Astrocyte (in vitro differentiated cells and primary cell): ENCODE measurements around the gene RTL1. TPM values are rescaled to one million over a fixed set of nuclear protein-coding genes. Genes with fewer than 3 reads are reported as not detected.

Experiments used
- DNase-seq: peaks from one replicate; pipeline ENCODE4 v3.0.0-alpha.2; 2010; ENCODE audit warnings: low read depth
- FAIRE-seq: peaks from 2 replicates; lab custom pipeline; 2011; peaks lifted over from hg19 to GRCh38; lab: Jason Lieb, UNC
- H2AFZ ChIP-seq: 2 replicates; pipeline ENCODE4 v1.6.0; 2012; ENCODE audit warnings: low read depth, low read length, inconsistent platforms
- H3K27ac ChIP-seq: 2 replicates; pipeline ENCODE4 v1.5.1; 2011; ENCODE audit warnings: low read depth, low read length, inconsistent platforms
- H3K27me3 ChIP-seq: 2 replicates; pipeline ENCODE4 v1.6.0; 2011; ENCODE audit warnings: low read length, inconsistent platforms; ENCODE audit not compliant: insufficient read depth
- H3K36me3 ChIP-seq: 2 replicates; pipeline ENCODE4 v1.5.1; 2011; ENCODE audit warnings: low read length, inconsistent platforms; ENCODE audit not compliant: insufficient read depth
- H3K4me1 ChIP-seq: 2 replicates; pipeline ENCODE4 v1.5.1; 2011; ENCODE audit warnings: low read length, inconsistent platforms; ENCODE audit not compliant: insufficient read depth
- H3K4me2 ChIP-seq: 2 replicates; pipeline ENCODE4 v1.6.0; 2012; ENCODE audit warnings: low read length, inconsistent platforms
- H3K4me3 ChIP-seq: 2 replicates; pipeline ENCODE4 v1.5.1; 2011; ENCODE audit warnings: low read depth, mild to moderate bottlenecking, low read length, inconsistent platforms; ENCODE audit not compliant: insufficient read depth
- H3K79me2 ChIP-seq: 2 replicates; pipeline ENCODE4 v1.6.0; 2012; ENCODE audit warnings: mild to moderate bottlenecking, low read length, inconsistent platforms; ENCODE audit not compliant: insufficient read depth
- H3K9ac ChIP-seq: 2 replicates; pipeline ENCODE4 v1.6.0; 2012; ENCODE audit warnings: mild to moderate bottlenecking, low read length, inconsistent platforms
- H3K9me3 ChIP-seq: 2 replicates; pipeline ENCODE4 v1.5.1; 2012; ENCODE audit warnings: low read depth, mild to moderate bottlenecking, low read length, inconsistent platforms; ENCODE audit not compliant: insufficient read depth
- H4K20me1 ChIP-seq: 2 replicates; pipeline ENCODE4 v1.6.0; 2012; ENCODE audit warnings: low read length, inconsistent platforms; ENCODE audit not compliant: insufficient read depth
- H3K27ac Mint-ChIP-seq: one replicate; pipeline ENCODE4 v1.8.0; 2021; ENCODE audit warnings: mild to moderate bottlenecking, mixed read lengths; ENCODE audit not compliant: unreplicated experiment
- H3K27me3 Mint-ChIP-seq: one replicate; pipeline ENCODE4 v1.8.0; 2021; ENCODE audit warnings: low read depth, mixed read lengths; ENCODE audit not compliant: unreplicated experiment
- H3K36me3 Mint-ChIP-seq: one replicate; pipeline ENCODE4 v1.8.0; 2021; ENCODE audit warnings: low read depth, mixed read lengths; ENCODE audit not compliant: unreplicated experiment
- H3K4me1 Mint-ChIP-seq: one replicate; pipeline ENCODE4 v1.8.0; 2021; ENCODE audit warnings: low read depth, mixed read lengths; ENCODE audit not compliant: unreplicated experiment
- H3K4me3 Mint-ChIP-seq: one replicate; pipeline ENCODE4 v1.8.0; 2021; ENCODE audit warnings: mild to moderate bottlenecking, moderate library complexity, mixed read lengths; ENCODE audit not compliant: unreplicated experiment
- H3K9me3 Mint-ChIP-seq: one replicate; pipeline ENCODE4 v1.8.0; 2021; ENCODE audit warnings: mild to moderate bottlenecking, mixed read lengths; ENCODE audit not compliant: unreplicated experiment
- EZH2 ChIP-seq: IDR thresholded peaks from 2 replicates; pipeline ENCODE4 v1.6.1; 2012; ENCODE audit warnings: mild to moderate bottlenecking, low read length, inconsistent platforms; ENCODE audit not compliant: insufficient read depth
- total RNA-seq: library from RNA; stranded (reverse); gene quantifications from 2 replicates; pipeline ENCODE4 v1.2.1, GENCODE V29; 2021
- TF ChIP-seq, protein P1 (sequence below): IDR thresholded peaks from 2 replicates; pipeline ENCODE4 v1.5.1; 2011; ENCODE audit warnings: low read depth, mild to moderate bottlenecking, inconsistent platforms, low read length, moderate library complexity; ENCODE audit not compliant: insufficient read depth

RTL1 gene
- total RNA-seq, 1 donor from 2014 or later = 0.18 TPM

DNA sequence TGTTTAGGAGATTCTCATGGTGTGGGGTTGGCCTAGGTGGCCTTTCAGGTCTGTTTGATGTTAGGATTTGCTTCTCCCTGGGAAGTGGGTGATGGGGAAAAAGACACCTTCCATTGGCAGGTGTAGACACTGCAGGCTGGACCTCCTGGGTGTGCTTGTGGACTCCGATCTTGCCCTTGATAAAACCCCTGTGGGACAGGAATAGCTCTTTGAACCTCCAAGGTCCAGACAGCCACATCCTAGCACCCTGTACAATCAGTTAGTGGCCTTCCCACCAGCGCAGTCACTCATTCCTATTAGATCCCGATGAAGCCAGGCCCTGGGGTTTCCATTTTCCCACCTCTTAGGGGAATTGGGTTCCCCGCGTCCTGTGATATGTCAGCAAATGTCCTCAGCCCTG is 49.1 kb downstream of the RTL1 start:
- H3K36me3 ChIP-seq = peaks cover 17% of the 10 kb centered on the region
- no peak overlapping the region for H3K27ac ChIP-seq
- no peak for TF ChIP-seq EZH2
- TF ChIP-seq, protein P1, sequence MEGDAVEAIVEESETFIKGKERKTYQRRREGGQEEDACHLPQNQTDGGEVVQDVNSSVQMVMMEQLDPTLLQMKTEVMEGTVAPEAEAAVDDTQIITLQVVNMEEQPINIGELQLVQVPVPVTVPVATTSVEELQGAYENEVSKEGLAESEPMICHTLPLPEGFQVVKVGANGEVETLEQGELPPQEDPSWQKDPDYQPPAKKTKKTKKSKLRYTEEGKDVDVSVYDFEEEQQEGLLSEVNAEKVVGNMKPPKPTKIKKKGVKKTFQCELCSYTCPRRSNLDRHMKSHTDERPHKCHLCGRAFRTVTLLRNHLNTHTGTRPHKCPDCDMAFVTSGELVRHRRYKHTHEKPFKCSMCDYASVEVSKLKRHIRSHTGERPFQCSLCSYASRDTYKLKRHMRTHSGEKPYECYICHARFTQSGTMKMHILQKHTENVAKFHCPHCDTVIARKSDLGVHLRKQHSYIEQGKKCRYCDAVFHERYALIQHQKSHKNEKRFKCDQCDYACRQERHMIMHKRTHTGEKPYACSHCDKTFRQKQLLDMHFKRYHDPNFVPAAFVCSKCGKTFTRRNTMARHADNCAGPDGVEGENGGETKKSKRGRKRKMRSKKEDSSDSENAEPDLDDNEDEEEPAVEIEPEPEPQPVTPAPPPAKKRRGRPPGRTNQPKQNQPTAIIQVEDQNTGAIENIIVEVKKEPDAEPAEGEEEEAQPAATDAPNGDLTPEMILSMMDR = no peak
- H3K36me3 Mint-ChIP-seq = peaks cover 5% of the 10 kb centered on the region
- FAIRE-seq = no peak
- H3K4me1 Mint-ChIP-seq = no peaks in the 10 kb centered on the region
- peaks cover 97% of the 10 kb centered on the region for H3K79me2 ChIP-seq
- no peaks in the 10 kb centered on the region for H3K4me1 ChIP-seq
- no peaks in the 10 kb centered on the region for H3K9me3 ChIP-seq
- H3K9me3 Mint-ChIP-seq = peaks cover 4% of the 10 kb centered on the region
- H3K4me3 Mint-ChIP-seq = no peak overlapping the region
- H4K20me1 ChIP-seq = peaks cover 98% of the 10 kb centered on the region
- peaks cover 30% of the 10 kb centered on the region for H3K27me3 Mint-ChIP-seq
- H3K4me3 ChIP-seq = no peak overlapping the region
- H3K9ac ChIP-seq = no peak overlapping the region
- no peaks in the 10 kb centered on the region for H3K27me3 ChIP-seq
- no peak overlapping the region for H2AFZ ChIP-seq
- no peak overlapping the region for H3K27ac Mint-ChIP-seq
- no peak for DNase-seq
- no peak overlapping the region for H3K4me2 ChIP-seq

DNA sequence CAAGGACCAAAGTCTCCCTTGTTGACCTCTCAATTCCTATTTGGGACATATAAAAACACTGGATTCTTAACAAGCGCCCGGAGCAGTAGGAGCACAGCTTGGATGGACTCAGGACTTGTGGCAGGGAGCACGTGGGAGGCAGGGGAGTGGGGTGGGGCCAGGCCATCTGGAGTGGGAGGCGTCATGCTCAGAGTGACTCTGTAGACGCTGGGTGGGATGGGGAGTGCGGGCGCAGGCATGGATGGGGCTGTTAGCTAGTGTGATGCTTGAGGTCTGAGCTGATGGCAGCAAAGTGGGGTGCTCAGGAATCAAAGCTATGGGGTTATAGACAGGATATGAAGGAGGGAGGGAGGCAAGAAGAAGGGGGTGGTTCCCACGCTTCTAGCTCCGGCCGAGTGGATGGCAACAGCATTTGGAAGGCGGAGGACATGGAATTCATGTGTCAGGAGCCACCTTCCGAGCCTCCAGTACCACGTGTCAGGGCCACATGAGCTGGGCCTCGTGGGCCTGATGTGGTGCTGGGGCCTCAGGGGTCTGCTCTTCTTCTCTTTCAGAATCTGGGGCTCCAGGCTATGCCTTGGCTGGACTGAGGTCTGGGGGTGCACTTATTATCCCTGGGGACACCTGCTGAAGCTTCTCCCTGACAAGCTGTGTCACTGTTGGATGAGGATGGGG is 51.4 kb downstream of the RTL1 start:
- Histone ChIP-seq H3K27me3 (no peaks in the 10 kb centered on the region), H3K36me3 (peaks cover 26% of the 10 kb centered on the region), H2AFZ (no peak overlapping the region), H3K4me1 (no peaks in the 10 kb centered on the region), H3K4me3 (no peak overlapping the region), H3K9ac (no peak overlapping the region), H4K20me1 (peaks cover 98% of the 10 kb centered on the region), H3K27ac (no peak overlapping the region), H3K4me2 (no peak overlapping the region), H3K9me3 (no peaks in the 10 kb centered on the region), H3K79me2 (peaks cover 94% of the 10 kb centered on the region)
- Mint-ChIP-seq H3K36me3 (peaks cover 5% of the 10 kb centered on the region), H3K4me1 (no peaks in the 10 kb centered on the region), H3K27me3 (peaks cover 22% of the 10 kb centered on the region), H3K27ac (no peak overlapping the region), H3K4me3 (no peak overlapping the region), H3K9me3 (peaks cover 4% of the 10 kb centered on the region)
- no peak for DNase-seq
- no peak for FAIRE-seq
- TF ChIP-seq, protein P1 = no peak
- TF ChIP-seq EZH2 = no peak

DNA sequence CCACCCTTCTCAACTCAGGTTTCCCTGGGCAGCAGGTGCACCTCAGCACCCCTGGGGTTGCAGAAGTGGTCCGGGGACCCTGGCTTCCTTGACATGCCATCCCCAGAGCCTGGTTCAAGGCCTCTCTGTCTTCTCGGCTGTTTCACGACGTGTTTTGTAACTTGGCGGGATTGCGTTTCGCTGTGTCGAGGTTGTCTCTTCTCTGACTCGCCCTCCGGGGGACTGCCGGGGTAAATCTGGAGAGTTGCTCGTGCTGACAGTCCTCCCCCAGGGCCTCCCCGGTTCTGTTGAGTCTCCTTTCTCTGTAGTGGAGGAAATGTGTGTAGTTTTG is 52.0 kb downstream of the RTL1 start:
- Histone ChIP-seq H3K4me2 (no peak overlapping the region), H3K79me2 (peaks cover 94% of the 10 kb centered on the region), H2AFZ (no peak overlapping the region), H3K27me3 (no peaks in the 10 kb centered on the region), H3K9ac (no peak overlapping the region), H3K9me3 (no peaks in the 10 kb centered on the region), H3K36me3 (peaks cover 26% of the 10 kb centered on the region), H3K27ac (no peak overlapping the region), H4K20me1 (peaks cover 98% of the 10 kb centered on the region), H3K4me3 (no peak overlapping the region), H3K4me1 (no peaks in the 10 kb centered on the region)
- H3K4me3 Mint-ChIP-seq = no peak overlapping the region
- DNase-seq (no peak), FAIRE-seq (no peak)
- peaks cover 21% of the 10 kb centered on the region for H3K27me3 Mint-ChIP-seq
- H3K9me3 Mint-ChIP-seq = peaks cover 4% of the 10 kb centered on the region
- no peaks in the 10 kb centered on the region for H3K4me1 Mint-ChIP-seq
- peaks cover 5% of the 10 kb centered on the region for H3K36me3 Mint-ChIP-seq
- no peak overlapping the region for H3K27ac Mint-ChIP-seq
- TF ChIP-seq EZH2 = no peak
- TF ChIP-seq, protein P1 = no peak
